Astrocyte (in vitro differentiated cells and primary cell): ENCODE measurements around the gene CCAR1. TPM values are rescaled to one million over a fixed set of nuclear protein-coding genes. Genes with fewer than 3 reads are reported as not detected.

Experiments
- DNase-seq: peaks from one replicate; pipeline ENCODE4 v3.0.0-alpha.2; 2010; ENCODE audit warnings: low read depth
- FAIRE-seq: peaks from 2 replicates; lab custom pipeline; 2011; peaks lifted over from hg19 to GRCh38; lab: Jason Lieb, UNC
- H2AFZ ChIP-seq: 2 replicates; pipeline ENCODE4 v1.6.0; 2012; ENCODE audit warnings: low read depth, low read length, inconsistent platforms
- H3K27ac ChIP-seq: 2 replicates; pipeline ENCODE4 v1.5.1; 2011; ENCODE audit warnings: low read depth, low read length, inconsistent platforms
- H3K27me3 ChIP-seq: 2 replicates; pipeline ENCODE4 v1.6.0; 2011; ENCODE audit warnings: low read length, inconsistent platforms; ENCODE audit not compliant: insufficient read depth
- H3K36me3 ChIP-seq: 2 replicates; pipeline ENCODE4 v1.5.1; 2011; ENCODE audit warnings: low read length, inconsistent platforms; ENCODE audit not compliant: insufficient read depth
- H3K4me1 ChIP-seq: 2 replicates; pipeline ENCODE4 v1.5.1; 2011; ENCODE audit warnings: low read length, inconsistent platforms; ENCODE audit not compliant: insufficient read depth
- H3K4me2 ChIP-seq: 2 replicates; pipeline ENCODE4 v1.6.0; 2012; ENCODE audit warnings: low read length, inconsistent platforms
- H3K4me3 ChIP-seq: 2 replicates; pipeline ENCODE4 v1.5.1; 2011; ENCODE audit warnings: low read depth, mild to moderate bottlenecking, low read length, inconsistent platforms; ENCODE audit not compliant: insufficient read depth
- H3K79me2 ChIP-seq: 2 replicates; pipeline ENCODE4 v1.6.0; 2012; ENCODE audit warnings: mild to moderate bottlenecking, low read length, inconsistent platforms; ENCODE audit not compliant: insufficient read depth
- H3K9ac ChIP-seq: 2 replicates; pipeline ENCODE4 v1.6.0; 2012; ENCODE audit warnings: mild to moderate bottlenecking, low read length, inconsistent platforms
- H3K9me3 ChIP-seq: 2 replicates; pipeline ENCODE4 v1.5.1; 2012; ENCODE audit warnings: low read depth, mild to moderate bottlenecking, low read length, inconsistent platforms; ENCODE audit not compliant: insufficient read depth
- H4K20me1 ChIP-seq: 2 replicates; pipeline ENCODE4 v1.6.0; 2012; ENCODE audit warnings: low read length, inconsistent platforms; ENCODE audit not compliant: insufficient read depth
- H3K27ac Mint-ChIP-seq: one replicate; pipeline ENCODE4 v1.8.0; 2021; ENCODE audit warnings: mild to moderate bottlenecking, mixed read lengths; ENCODE audit not compliant: unreplicated experiment
- H3K27me3 Mint-ChIP-seq: one replicate; pipeline ENCODE4 v1.8.0; 2021; ENCODE audit warnings: low read depth, mixed read lengths; ENCODE audit not compliant: unreplicated experiment
- H3K36me3 Mint-ChIP-seq: one replicate; pipeline ENCODE4 v1.8.0; 2021; ENCODE audit warnings: low read depth, mixed read lengths; ENCODE audit not compliant: unreplicated experiment
- H3K4me1 Mint-ChIP-seq: one replicate; pipeline ENCODE4 v1.8.0; 2021; ENCODE audit warnings: low read depth, mixed read lengths; ENCODE audit not compliant: unreplicated experiment
- H3K4me3 Mint-ChIP-seq: one replicate; pipeline ENCODE4 v1.8.0; 2021; ENCODE audit warnings: mild to moderate bottlenecking, moderate library complexity, mixed read lengths; ENCODE audit not compliant: unreplicated experiment
- H3K9me3 Mint-ChIP-seq: one replicate; pipeline ENCODE4 v1.8.0; 2021; ENCODE audit warnings: mild to moderate bottlenecking, mixed read lengths; ENCODE audit not compliant: unreplicated experiment
- CTCF ChIP-seq: IDR thresholded peaks from 2 replicates; pipeline ENCODE4 v1.5.1; 2011; ENCODE audit warnings: low read depth, mild to moderate bottlenecking, inconsistent platforms, low read length, moderate library complexity; ENCODE audit not compliant: insufficient read depth
- EZH2 ChIP-seq: IDR thresholded peaks from 2 replicates; pipeline ENCODE4 v1.6.1; 2012; ENCODE audit warnings: mild to moderate bottlenecking, low read length, inconsistent platforms; ENCODE audit not compliant: insufficient read depth
- total RNA-seq: library from RNA; stranded (reverse); gene quantifications from 2 replicates; pipeline ENCODE4 v1.2.1, GENCODE V29; 2021

Gene CCAR1
- total RNA-seq, 1 donor from 2014 or later: 72.8 TPM

GRCh38 chr10:68696018-68696417 lies 25.0 kb upstream of the CCAR1 start:
- H3K27ac Mint-ChIP-seq: no peak overlapping the region
- TF ChIP-seq EZH2 (no peak), CTCF (no peak)
- no peaks in the 10 kb centered on the region for H3K9me3 ChIP-seq
- no peak overlapping the region for H2AFZ ChIP-seq
- no peak overlapping the region for H3K4me3 Mint-ChIP-seq
- H3K4me2 ChIP-seq: no peak overlapping the region
- no peaks in the 10 kb centered on the region for H3K4me1 ChIP-seq
- no peak overlapping the region for H3K9ac ChIP-seq
- no peaks in the 10 kb centered on the region for H3K27me3 Mint-ChIP-seq
- H3K36me3 ChIP-seq: peaks cover 7% of the 10 kb centered on the region
- DNase-seq (no peak), FAIRE-seq (no peak)
- no peak overlapping the region for H3K27ac ChIP-seq
- H3K4me1 Mint-ChIP-seq: peaks cover 9% of the 10 kb centered on the region
- H3K27me3 ChIP-seq: no peaks in the 10 kb centered on the region
- H3K9me3 Mint-ChIP-seq: no peaks in the 10 kb centered on the region
- no peaks in the 10 kb centered on the region for H4K20me1 ChIP-seq
- H3K4me3 ChIP-seq: no peak overlapping the region
- peaks cover 3% of the 10 kb centered on the region for H3K36me3 Mint-ChIP-seq
- no peaks in the 10 kb centered on the region for H3K79me2 ChIP-seq

GRCh38 chr10:68697106-68697505 lies 23.9 kb upstream of the CCAR1 start:
- Histone ChIP-seq H3K79me2 (no peaks in the 10 kb centered on the region), H3K4me3 (no peak overlapping the region), H4K20me1 (no peaks in the 10 kb centered on the region), H3K9me3 (no peaks in the 10 kb centered on the region), H3K36me3 (peaks cover under 1% of the 10 kb centered on the region), H3K4me2 (no peak overlapping the region), H3K9ac (no peak overlapping the region), H3K27me3 (no peaks in the 10 kb centered on the region), H3K27ac (no peak overlapping the region), H2AFZ (no peak overlapping the region), H3K4me1 (no peaks in the 10 kb centered on the region)
- no peak for FAIRE-seq
- Mint-ChIP-seq H3K36me3 (no peaks in the 10 kb centered on the region), H3K9me3 (no peaks in the 10 kb centered on the region), H3K27me3 (no peaks in the 10 kb centered on the region), H3K27ac (no peak overlapping the region), H3K4me1 (peaks cover 9% of the 10 kb centered on the region), H3K4me3 (no peak overlapping the region)
- TF ChIP-seq EZH2 (no peak), CTCF (no peak)
- no peak for DNase-seq

- Histone ChIP-seq H3K9me3 (no peaks in the 10 kb centered on the region), H3K79me2 (no peaks in the 10 kb centered on the region), H3K9ac (no peak overlapping the region), H4K20me1 (no peaks in the 10 kb centered on the region), H3K27ac (no peak overlapping the region), H3K27me3 (no peaks in the 10 kb centered on the region), H2AFZ (no peak overlapping the region), H3K4me2 (no peak overlapping the region), H3K4me3 (no peak overlapping the region), H3K36me3 (no peaks in the 10 kb centered on the region), H3K4me1 (no peaks in the 10 kb centered on the region)
- no peak for DNase-seq
- Mint-ChIP-seq H3K4me3 (no peak overlapping the region), H3K27ac (no peak overlapping the region), H3K36me3 (no peaks in the 10 kb centered on the region), H3K4me1 (peaks cover 9% of the 10 kb centered on the region), H3K27me3 (no peaks in the 10 kb centered on the region), H3K9me3 (no peaks in the 10 kb centered on the region)
- TF ChIP-seq EZH2: no peak
- no peak for TF ChIP-seq CTCF
- FAIRE-seq: no peak
Observed at GRCh38 chr10:68700197-68700596, 20.8 kb upstream of the CCAR1 start.
